Measurements from ENCODE around the gene NHLRC2.

The NHLRC2 gene

GRCh38 chr10:113865901-113866300 lies 11.4 kb downstream of the NHLRC2 start:
- no peak for DNase-seq (ENCODE audit: low spot score)

GRCh38 chr10:113866551-113867394 lies 12.3 kb downstream of the NHLRC2 start:
- DNase-seq (ENCODE audit: low spot score) = no peak

GRCh38 chr10:113867904-113868303 lies 13.4 kb downstream of the NHLRC2 start:
- DNase-seq (ENCODE audit: low spot score) = no peak

GRCh38 chr10:113869789-113870188 lies 15.3 kb downstream of the NHLRC2 start:
- DNase-seq (ENCODE audit: low spot score) = no peak

GRCh38 chr10:113872139-113873030 lies 17.9 kb downstream of the NHLRC2 start:
- no peak for DNase-seq (ENCODE audit: low spot score)

GRCh38 chr10:113875212-113875611 lies 20.8 kb downstream of the NHLRC2 start:
- no peak for DNase-seq (ENCODE audit: low spot score)

- no peak for DNase-seq (ENCODE audit: low spot score)
These were observed 22.0 kb downstream of the NHLRC2 start for GRCh38 chr10:113876461-113876860.

- no peak for DNase-seq (ENCODE audit: low spot score)
These were observed 25.2 kb downstream of the NHLRC2 start for GRCh38 chr10:113879691-113880090.

- DNase-seq (ENCODE audit: low spot score) = no peak
These were observed 25.8 kb downstream of the NHLRC2 start for GRCh38 chr10:113880236-113880635.

GRCh38 chr10:113882240-113882639 lies 27.8 kb downstream of the NHLRC2 start:
- DNase-seq (ENCODE audit: low spot score) = no peak

- no peak for DNase-seq (ENCODE audit: low spot score)
These were observed 35.5 kb downstream of the NHLRC2 start for GRCh38 chr10:113889911-113890310.

- no peak for DNase-seq (ENCODE audit: low spot score)
These were observed 36.3 kb downstream of the NHLRC2 start for GRCh38 chr10:113890769-113891168.

- peak; percentile 63 for DNase-seq (ENCODE audit: low spot score)
These were observed 37.0 kb downstream of the NHLRC2 start for GRCh38 chr10:113891476-113891875.

GRCh38 chr10:113893570-113893969 lies 39.1 kb downstream of the NHLRC2 start:
- DNase-seq (ENCODE audit: low spot score) = no peak

- DNase-seq (ENCODE audit: low spot score) = peak; percentile 66
These were observed 40.1 kb downstream of the NHLRC2 start for GRCh38 chr10:113894581-113894980.

- DNase-seq (ENCODE audit: low spot score) = no peak
These were observed 40.6 kb downstream of the NHLRC2 start for GRCh38 chr10:113895018-113895417.

- peak; percentile 33 for DNase-seq (ENCODE audit: low spot score)
These were observed 43.5 kb downstream of the NHLRC2 start for GRCh38 chr10:113897693-113898618.

- DNase-seq (ENCODE audit: low spot score) = no peak
These were observed 45.6 kb downstream of the NHLRC2 start for GRCh38 chr10:113899952-113900598.

GRCh38 chr10:113905756-113906155 lies 51.3 kb downstream of the NHLRC2 start:
- no peak for DNase-seq (ENCODE audit: low spot score)

GRCh38 chr10:113907166-113907565 lies 52.7 kb downstream of the NHLRC2 start:
- no peak for DNase-seq (ENCODE audit: low spot score)

- no peak for DNase-seq (ENCODE audit: low spot score)
These were observed 53.8 kb downstream of the NHLRC2 start for GRCh38 chr10:113908236-113908635.
